ENCODE results near the gene KRTAP10-11.
"Not testable (repeated sequence)": the region's sequence is repeated elsewhere in the genome, so short reads cannot be mapped to it uniquely, and the experiment has no call there.

Gene KRTAP10-11

GRCh38 chr21:44626673-44627143 is 19.5 kb upstream of the KRTAP10-11 start, which contains the start of gene KRTAP10-9:
Gene KRTAP10-9, plus strand, starts transcription at chr21:44627093. Its CDS starts 79 bp downstream, at chr21:44627172.
- H3K27me3 ChIP-seq (ENCODE audit: control insufficient read depth, insufficient read depth, low read length, poor library complexity, severe bottlenecking): no peaks in the 10 kb centered on the region
- 80 to 88% methylated on average over 7 of the region's 7 CpGs for WGBS, 2 experiments
- peaks cover 8% of the 10 kb centered on the region for H3K4me1 ChIP-seq (ENCODE audit: control insufficient read depth, insufficient read depth, low read length)
- H3K9me3 ChIP-seq (ENCODE audit: control insufficient read depth, low read length): no peaks in the 10 kb centered on the region
- no peak within 1 kb of the TSS for H3K27ac ChIP-seq (ENCODE audit: insufficient read depth, low read depth, low read length, poor library complexity, severe bottlenecking)
- no peaks in the 10 kb centered on the region for H3K36me3 ChIP-seq (ENCODE audit: control insufficient read depth, insufficient read depth, low read length)
- H3K4me3 ChIP-seq (ENCODE audit: insufficient read depth, low read depth, low read length): no peak within 1 kb of the TSS

GRCh38 chr21:44627181-44627822 is 18.9 kb upstream of the KRTAP10-11 start:
- not testable (repeated sequence) for H3K4me3 ChIP-seq (ENCODE audit: insufficient read depth, low read depth, low read length); H3K27ac ChIP-seq (ENCODE audit: insufficient read depth, low read depth, low read length, poor library complexity, severe bottlenecking); H3K27me3 ChIP-seq (ENCODE audit: control insufficient read depth, insufficient read depth, low read length, poor library complexity, severe bottlenecking); H3K9me3 ChIP-seq (ENCODE audit: control insufficient read depth, low read length); H3K4me1 ChIP-seq (ENCODE audit: control insufficient read depth, insufficient read depth, low read length); H3K36me3 ChIP-seq (ENCODE audit: control insufficient read depth, insufficient read depth, low read length)
- WGBS, 2 experiments: 90% methylated on average over 20 of the region's 20 CpGs

- H3K36me3 ChIP-seq (ENCODE audit: control insufficient read depth, insufficient read depth, low read length); H3K4me1 ChIP-seq (ENCODE audit: control insufficient read depth, insufficient read depth, low read length); H3K9me3 ChIP-seq (ENCODE audit: control insufficient read depth, low read length); H3K4me3 ChIP-seq (ENCODE audit: insufficient read depth, low read depth, low read length); H3K27me3 ChIP-seq (ENCODE audit: control insufficient read depth, insufficient read depth, low read length, poor library complexity, severe bottlenecking); H3K27ac ChIP-seq (ENCODE audit: insufficient read depth, low read depth, low read length, poor library complexity, severe bottlenecking): not testable (repeated sequence)
- WGBS, 2 experiments: 73 to 77% methylated on average over 15 of the region's 15 CpGs
These were observed 18.4 kb upstream of the KRTAP10-11 start for GRCh38 chr21:44627831-44628233.

GRCh38 chr21:44628707-44629391 is 17.4 kb upstream of the KRTAP10-11 start:
- no peaks in the 10 kb centered on the region for H3K9me3 ChIP-seq (ENCODE audit: control insufficient read depth, low read length)
- H3K36me3 ChIP-seq (ENCODE audit: control insufficient read depth, insufficient read depth, low read length): no peaks in the 10 kb centered on the region
- H3K4me3 ChIP-seq (ENCODE audit: insufficient read depth, low read depth, low read length): no peak overlapping the region
- 93 to 94% methylated on average over 18 of the region's 18 CpGs for WGBS, 2 experiments
- H3K27ac ChIP-seq (ENCODE audit: insufficient read depth, low read depth, low read length, poor library complexity, severe bottlenecking): no peak overlapping the region
- H3K4me1 ChIP-seq (ENCODE audit: control insufficient read depth, insufficient read depth, low read length): peaks cover 8% of the 10 kb centered on the region
- H3K27me3 ChIP-seq (ENCODE audit: control insufficient read depth, insufficient read depth, low read length, poor library complexity, severe bottlenecking): no peaks in the 10 kb centered on the region

- Histone ChIP-seq H3K27ac (ENCODE audit: insufficient read depth, low read depth, low read length, poor library complexity, severe bottlenecking) (no peak overlapping the region), H3K9me3 (ENCODE audit: control insufficient read depth, low read length) (no peaks in the 10 kb centered on the region), H3K27me3 (ENCODE audit: control insufficient read depth, insufficient read depth, low read length, poor library complexity, severe bottlenecking) (no peaks in the 10 kb centered on the region), H3K36me3 (ENCODE audit: control insufficient read depth, insufficient read depth, low read length) (no peaks in the 10 kb centered on the region), H3K4me3 (ENCODE audit: insufficient read depth, low read depth, low read length) (no peak overlapping the region), H3K4me1 (ENCODE audit: control insufficient read depth, insufficient read depth, low read length) (peaks cover 8% of the 10 kb centered on the region)
- 96 to 99% methylated on average over 2 of the region's 2 CpGs for WGBS, 2 experiments
These were observed 15.8 kb upstream of the KRTAP10-11 start for GRCh38 chr21:44630440-44630839.

- no peaks in the 10 kb centered on the region for H3K9me3 ChIP-seq (ENCODE audit: control insufficient read depth, low read length)
- H3K4me1 ChIP-seq (ENCODE audit: control insufficient read depth, insufficient read depth, low read length): peaks cover 13% of the 10 kb centered on the region
- H3K4me3 ChIP-seq (ENCODE audit: insufficient read depth, low read depth, low read length): no peak overlapping the region
- no peaks in the 10 kb centered on the region for H3K36me3 ChIP-seq (ENCODE audit: control insufficient read depth, insufficient read depth, low read length)
- H3K27me3 ChIP-seq (ENCODE audit: control insufficient read depth, insufficient read depth, low read length, poor library complexity, severe bottlenecking): no peaks in the 10 kb centered on the region
- no peak overlapping the region for H3K27ac ChIP-seq (ENCODE audit: insufficient read depth, low read depth, low read length, poor library complexity, severe bottlenecking)
- WGBS, 2 experiments: 100% methylated on average over 1 of the region's 1 CpG; no CpG with 5 or more reads in 1 of the 2 experiments
These were observed 14.1 kb upstream of the KRTAP10-11 start for GRCh38 chr21:44632067-44632466.

GRCh38 chr21:44636209-44637017 is 9.8 kb upstream of the KRTAP10-11 start:
- 92 to 95% methylated on average over 15 of the region's 15 CpGs for whole genome bisulfite sequencing, 2 experiments
- no peak overlapping the region for H3K4me3 ChIP-seq (ENCODE audit: insufficient read depth, low read depth, low read length)
- H3K4me1 ChIP-seq (ENCODE audit: control insufficient read depth, insufficient read depth, low read length): peaks cover 12% of the 10 kb centered on the region
- no peaks in the 10 kb centered on the region for H3K9me3 ChIP-seq (ENCODE audit: control insufficient read depth, low read length)
- no peaks in the 10 kb centered on the region for H3K27me3 ChIP-seq (ENCODE audit: control insufficient read depth, insufficient read depth, low read length, poor library complexity, severe bottlenecking)
- H3K27ac ChIP-seq (ENCODE audit: insufficient read depth, low read depth, low read length, poor library complexity, severe bottlenecking): no peak overlapping the region
- no peaks in the 10 kb centered on the region for H3K36me3 ChIP-seq (ENCODE audit: control insufficient read depth, insufficient read depth, low read length)

GRCh38 chr21:44637018-44637850 is 9.0 kb upstream of the KRTAP10-11 start, which contains the start of gene KRTAP10-10:
Gene KRTAP10-10, plus strand, starts transcription at chr21:44637356. Its CDS starts 62 bp downstream, at chr21:44637418.
- Histone ChIP-seq H3K27me3 (ENCODE audit: control insufficient read depth, insufficient read depth, low read length, poor library complexity, severe bottlenecking) (no peaks in the 10 kb centered on the region), H3K27ac (ENCODE audit: insufficient read depth, low read depth, low read length, poor library complexity, severe bottlenecking) (no peak within 1 kb of the TSS), H3K36me3 (ENCODE audit: control insufficient read depth, insufficient read depth, low read length) (no peaks in the 10 kb centered on the region), H3K4me1 (ENCODE audit: control insufficient read depth, insufficient read depth, low read length) (peaks cover 12% of the 10 kb centered on the region), H3K4me3 (ENCODE audit: insufficient read depth, low read depth, low read length) (no peak within 1 kb of the TSS), H3K9me3 (ENCODE audit: control insufficient read depth, low read length) (no peaks in the 10 kb centered on the region)
- 72 to 75% methylated on average over 21 of the region's 21 CpGs for WGBS, 2 experiments

GRCh38 chr21:44637851-44638348 is 8.3 kb upstream of the KRTAP10-11 start:
- not testable (repeated sequence) for H3K36me3 ChIP-seq (ENCODE audit: control insufficient read depth, insufficient read depth, low read length); H3K27ac ChIP-seq (ENCODE audit: insufficient read depth, low read depth, low read length, poor library complexity, severe bottlenecking); H3K9me3 ChIP-seq (ENCODE audit: control insufficient read depth, low read length); H3K4me3 ChIP-seq (ENCODE audit: insufficient read depth, low read depth, low read length); H3K27me3 ChIP-seq (ENCODE audit: control insufficient read depth, insufficient read depth, low read length, poor library complexity, severe bottlenecking)
- 81 to 83% methylated on average over 7 to 8 of the region's 12 CpGs for WGBS, 2 experiments
- H3K4me1 ChIP-seq (ENCODE audit: control insufficient read depth, insufficient read depth, low read length): peaks cover 12% of the 10 kb centered on the region

Measured in ectodermal cell (in vitro differentiated cells).